Head of caudate nucleus (tissue), 42 donors: ENCODE measurements around the gene POC1B.
"Not testable (repeated sequence)": the region's sequence is repeated elsewhere in the genome, so short reads cannot be mapped to it uniquely, and the experiment has no call there.

ENCODE experiments used
- DNase-seq, 42 donors: peaks; one replicate each; pipeline versions ENCODE4 v3.0.0 to v3.0.0-alpha.2; 2020 to 2021; ENCODE audit warnings: mixed read lengths in 7 of 42
- intact Hi-C: fragments of 100-400 bp; cut with DNase I; formaldehyde crosslinking; loops from one replicate; pipeline ENCODE4 v1.15.0; 2022

POC1B gene

DNA sequence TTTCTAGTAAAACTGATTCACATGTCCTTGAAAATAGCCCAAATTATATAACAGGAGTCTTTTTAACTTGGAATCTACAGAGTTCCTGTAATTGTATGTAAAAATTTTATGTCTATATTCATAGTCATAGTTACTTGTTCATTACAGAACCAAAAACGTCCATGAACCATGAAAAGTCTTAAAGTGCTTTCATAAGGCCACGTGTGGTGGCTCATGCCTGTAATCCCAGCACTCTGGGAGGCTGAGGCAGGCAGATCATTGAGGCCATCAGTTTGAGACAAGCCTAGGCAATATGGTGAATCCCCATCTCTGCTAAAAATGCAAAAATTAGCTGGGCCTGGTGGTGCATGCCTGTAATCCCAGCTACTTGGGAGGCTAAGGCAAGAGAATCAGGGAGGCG lies 49.6 kb downstream of the POC1B start:
- intact Hi-C loops: no loop called here
- no peak for DNase-seq

DNA sequence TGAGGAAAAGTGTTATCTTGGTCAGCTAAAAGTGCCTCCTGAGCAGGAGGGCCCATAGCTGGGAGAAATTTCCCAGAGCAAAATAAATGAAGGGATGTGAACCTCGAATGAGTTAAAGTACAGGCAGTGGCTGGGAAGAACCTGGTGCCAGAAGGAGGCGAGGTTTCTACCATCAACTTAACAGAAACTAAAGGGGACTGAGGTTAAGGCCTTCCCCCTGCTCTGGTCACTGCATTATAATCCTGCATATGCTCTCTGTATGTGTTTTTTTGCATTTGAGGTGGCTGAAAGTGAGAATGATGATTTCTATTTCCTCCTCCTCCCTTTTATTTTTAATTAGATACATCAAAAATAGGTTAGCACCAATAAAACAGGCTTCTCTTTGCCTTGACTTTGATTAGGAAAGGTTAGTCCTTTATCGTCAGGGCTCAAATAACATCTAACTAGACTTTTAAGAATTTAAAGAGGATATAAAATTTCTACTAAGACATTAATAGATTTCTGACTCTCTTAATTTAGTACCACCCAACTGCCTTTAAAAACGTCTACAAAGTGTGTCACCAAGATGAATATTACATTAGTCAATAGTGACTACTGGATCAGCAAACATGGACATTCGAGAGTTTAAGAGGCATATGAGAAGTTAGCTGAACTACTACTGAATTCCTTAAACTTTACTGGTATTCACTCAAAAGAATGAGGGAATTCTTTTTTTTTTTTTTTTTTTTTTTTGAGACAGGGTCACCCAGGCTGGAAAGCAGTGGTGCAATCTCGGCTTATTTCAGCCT lies 50.5 kb downstream of the POC1B start:
- intact Hi-C loops: no loop called here
- DNase-seq: no peak

DNA sequence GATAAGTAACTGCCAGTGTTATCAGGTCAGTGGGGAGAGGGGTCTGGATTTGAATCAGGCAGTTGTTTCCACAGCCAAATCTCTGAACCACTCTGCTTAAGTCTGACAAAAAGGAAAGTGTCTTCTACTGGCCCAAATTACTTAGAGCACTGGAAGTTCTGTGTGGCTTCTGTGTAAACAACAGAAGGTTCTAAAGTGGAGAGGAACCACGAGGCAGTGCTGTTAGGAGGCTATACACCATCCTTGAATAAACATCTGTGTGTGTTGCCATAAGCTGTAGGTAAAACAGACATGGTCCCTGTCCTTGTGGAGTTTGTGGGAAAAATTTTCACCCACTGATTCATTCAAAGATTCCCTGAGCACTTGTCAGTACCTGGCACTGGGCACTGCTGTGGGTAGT lies 51.2 kb downstream of the POC1B start:
- no peak for DNase-seq
- intact Hi-C loops: no loop called here

DNA sequence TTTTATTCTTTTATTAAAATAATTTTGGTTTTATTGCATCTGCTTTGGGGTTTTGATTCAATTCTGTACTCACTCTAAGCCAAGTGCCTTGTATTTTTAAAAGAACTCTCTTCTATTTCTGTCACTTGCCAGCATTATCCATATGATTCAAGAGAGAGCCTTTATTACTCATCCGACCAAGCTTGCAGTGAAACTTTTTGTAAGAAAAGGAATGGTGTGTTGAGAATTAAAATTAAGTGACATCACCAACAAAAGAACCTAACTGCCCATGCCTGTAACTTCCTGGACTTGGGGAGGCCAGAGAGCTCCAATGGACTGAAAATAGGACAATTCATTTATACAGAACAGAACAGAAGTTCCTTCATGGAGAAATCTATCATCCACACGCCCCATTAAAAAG lies 53.3 kb downstream of the POC1B start:
- intact Hi-C loops: loop anchor here (2.0 kb wide), 1 partner anchor 52 kb away; the partner anchor contains the start of gene GALNT4
- DNase-seq: peak in 2 of 42 donors; percentile 25 to 62

DNA sequence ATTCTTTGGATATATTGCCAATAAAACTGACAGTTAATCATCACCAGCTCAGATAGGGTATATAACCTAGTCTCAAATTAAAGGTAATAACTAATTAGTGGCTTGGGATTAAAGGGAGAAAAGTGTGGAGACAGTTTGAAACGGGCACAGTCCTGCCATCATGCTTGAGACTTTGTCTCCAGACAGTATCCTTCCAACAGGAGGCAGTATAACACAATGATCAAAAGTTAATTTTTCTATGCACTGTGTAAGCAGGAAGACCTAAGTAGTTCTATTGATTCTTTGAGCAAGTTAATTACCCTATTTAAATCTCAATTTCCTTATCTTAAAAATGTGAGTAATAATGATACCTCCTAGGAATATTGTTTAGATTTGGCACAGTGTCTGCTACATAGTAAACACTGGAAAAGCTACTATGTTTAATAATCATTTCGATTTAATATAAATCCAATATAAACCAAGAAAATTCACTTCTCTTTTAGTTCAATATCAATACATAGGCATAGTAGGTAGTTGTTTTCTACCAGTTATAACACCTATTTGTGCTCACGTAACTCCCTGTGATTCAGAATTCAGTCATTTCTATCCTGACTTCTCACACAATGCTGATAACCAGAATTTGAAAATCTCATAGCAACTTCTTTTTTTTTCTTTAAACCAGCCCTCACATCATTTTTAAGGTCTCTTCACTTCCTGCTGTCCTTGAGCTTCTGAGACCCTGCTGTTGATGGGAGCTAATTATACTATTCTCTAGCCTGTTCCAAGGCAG lies 54.9 kb downstream of the POC1B start:
- DNase-seq: peak in 3 of 42 donors; percentile 13 to 61 (median 26)
- intact Hi-C loops: no loop called here

DNA sequence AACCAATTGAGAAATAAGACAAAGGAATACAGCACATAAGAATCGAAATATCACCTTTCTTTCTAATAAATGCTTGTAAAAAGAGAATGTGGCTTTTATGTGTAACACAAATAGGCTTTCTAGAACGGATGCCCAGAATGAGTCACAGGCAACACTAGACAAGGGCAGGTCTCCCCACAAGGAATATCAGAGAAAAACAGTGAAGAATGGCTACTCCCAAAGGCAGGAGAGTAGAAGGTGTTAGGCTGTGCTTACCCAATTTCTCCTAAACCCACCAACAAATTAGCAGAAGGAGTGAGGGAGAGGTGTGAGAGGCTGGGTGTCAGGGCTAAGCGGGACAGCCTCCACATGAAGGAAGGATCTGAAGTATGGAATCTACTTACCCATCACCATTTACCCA lies 56.5 kb downstream of the POC1B start:
- intact Hi-C loops: no loop called here

DNA sequence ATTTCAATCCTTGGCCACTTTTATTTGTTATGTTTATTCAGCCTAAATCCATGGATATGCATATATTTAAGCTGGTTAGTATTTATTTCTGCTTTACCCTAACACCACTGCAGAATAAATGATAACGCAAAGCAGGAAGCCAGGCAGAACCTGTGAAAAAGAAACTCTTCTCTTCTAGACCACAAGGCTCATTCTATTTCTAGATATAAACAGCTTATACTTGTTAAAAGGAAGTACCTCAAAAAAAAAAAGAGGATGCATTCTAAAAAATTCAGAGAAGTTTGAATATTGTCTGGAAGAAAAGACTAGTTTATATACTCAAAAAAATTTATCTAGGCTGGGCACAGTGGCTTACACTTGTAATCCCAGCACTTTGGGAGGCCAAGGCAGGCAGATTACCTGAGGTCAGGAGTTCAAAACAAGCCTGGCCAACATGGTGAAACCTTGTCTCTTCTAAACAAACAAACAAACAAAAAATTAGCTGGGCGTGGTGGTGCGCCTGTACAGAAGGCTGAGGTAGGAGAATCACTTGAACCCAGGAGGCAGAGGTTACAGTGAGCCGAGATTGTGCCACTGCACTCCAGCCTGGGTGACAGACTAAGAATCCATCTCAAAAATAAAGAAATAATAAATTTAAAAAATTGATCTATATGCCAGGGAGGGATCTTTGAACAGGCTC lies 57.1 kb downstream of the POC1B start:
- intact Hi-C loops: no loop called here
- no peak for DNase-seq

More for the DNA sequence above, 56.5 kb downstream of the POC1B start:
- DNase-seq: no peak

DNA sequence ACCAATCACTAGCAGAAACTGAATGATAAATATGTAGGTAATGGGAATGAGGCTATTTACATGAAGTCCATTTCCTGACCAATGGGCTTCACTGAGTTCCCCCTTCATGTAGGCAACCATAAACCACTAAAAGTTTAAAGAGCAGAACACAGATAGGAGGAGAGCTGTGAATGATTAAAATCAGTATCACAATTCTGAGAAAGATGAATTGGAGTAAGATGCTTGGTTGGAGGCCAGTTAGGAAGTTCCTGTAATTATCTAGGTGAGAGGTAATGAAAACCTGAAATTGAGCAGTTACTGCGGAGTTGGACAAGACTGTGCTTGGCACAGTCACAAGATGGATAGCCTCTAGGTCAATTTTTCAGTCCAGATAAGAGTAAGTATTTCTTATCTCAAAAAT lies 57.8 kb downstream of the POC1B start:
- intact Hi-C loops: no loop called here
- no peak for DNase-seq

DNA sequence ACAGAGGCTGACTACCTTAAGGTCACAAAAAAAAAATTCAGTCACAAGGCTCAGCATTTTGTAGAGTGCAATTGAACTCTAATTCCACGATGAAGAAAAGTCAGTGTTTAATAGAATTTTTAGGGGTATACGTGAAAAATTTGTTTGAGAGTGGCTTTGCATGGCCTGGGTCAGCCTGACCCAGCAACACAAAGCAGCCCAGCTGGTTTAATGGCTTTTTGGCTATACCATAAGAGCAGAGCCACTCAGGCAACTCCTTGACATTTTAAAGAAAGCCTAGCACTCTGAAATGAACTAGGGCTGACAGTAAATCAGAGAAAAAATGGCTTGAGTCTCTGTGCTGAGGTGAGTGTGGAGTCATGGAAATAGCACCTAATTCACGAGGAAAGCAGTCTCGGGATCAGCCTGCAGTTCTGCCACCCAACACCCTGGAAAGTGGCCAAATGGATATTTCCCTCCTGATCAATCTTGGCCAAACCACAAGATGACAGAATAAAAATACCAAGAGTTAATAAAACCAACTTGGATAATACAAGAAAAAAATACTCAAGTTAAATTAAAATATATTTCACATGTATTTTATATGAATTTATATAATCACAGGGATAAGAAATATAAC lies 60.8 kb downstream of the POC1B start:
- intact Hi-C loops: loop anchor here (5.0 kb wide), 2 partner anchors 113 to 413 kb away; partner anchors contain the start of gene DUSP6

DNA sequence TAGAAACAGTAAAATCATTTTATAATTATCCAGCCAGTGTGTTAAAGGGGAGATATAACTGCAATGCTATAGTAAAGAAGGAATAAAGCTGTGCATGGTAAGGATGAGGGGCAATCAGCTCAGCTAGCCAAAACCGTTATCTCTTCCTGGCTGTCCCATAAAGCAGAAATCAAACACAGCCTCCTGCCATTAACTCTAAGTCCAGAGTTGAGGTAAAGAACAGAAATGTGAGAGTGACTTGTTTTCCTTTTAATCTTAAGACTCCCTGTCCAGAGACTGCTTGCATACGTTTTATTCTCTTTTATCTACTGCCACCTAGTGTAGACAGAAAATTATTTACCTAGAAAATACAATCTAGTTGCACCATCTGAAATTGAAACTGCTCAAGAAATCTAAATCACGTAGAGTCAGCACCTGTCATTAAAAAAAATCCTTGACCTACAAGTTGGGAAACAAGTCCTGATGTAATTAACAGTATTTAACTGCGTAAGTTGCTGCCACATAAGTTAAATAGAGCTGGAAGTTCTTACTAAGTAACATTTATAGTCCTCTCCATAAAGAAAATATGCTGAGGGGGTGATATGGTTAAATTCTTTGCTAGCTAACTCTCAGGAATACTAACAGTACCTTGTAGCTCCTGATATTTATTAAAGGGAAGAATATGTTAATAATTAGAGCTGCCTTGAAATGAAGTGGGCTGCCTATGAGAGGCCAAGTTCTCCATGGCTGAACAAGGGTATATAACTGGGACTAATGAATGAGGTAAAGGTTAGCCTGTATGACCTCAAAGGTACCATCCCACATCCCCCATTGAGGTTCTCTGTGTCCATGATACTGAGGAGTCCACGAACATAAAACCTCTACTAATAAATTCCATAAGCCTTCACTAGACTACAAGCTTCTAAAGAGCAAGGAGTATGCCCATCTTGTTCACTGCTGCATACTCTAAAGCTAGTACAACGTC lies 63.9 kb downstream of the POC1B start:
- DNase-seq: no peak
- intact Hi-C loops: loop anchor here (5.0 kb wide), 2 partner anchors 110 to 410 kb away; partner anchors contain the start of gene DUSP6

More for the DNA sequence above, 60.8 kb downstream of the POC1B start:
- DNase-seq: no peak

DNA sequence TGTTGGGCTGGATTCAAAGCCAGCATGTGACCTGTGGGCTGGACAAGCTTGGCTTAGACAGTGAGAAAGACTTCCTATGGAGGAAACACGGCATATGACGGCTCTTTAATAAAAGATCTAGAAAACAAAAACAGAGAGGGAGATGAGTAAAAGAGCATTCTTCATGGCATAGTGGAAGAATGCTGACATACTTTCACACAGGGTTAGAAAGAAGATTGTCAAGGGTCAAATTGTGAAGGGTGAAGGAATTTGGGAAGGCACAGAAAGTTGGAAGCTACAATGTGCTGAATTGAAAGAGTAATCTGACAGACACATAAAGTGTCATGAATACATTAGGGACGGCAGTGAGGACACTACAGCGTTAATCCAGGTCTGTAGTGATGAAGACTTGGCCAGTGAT lies 64.7 kb downstream of the POC1B start:
- no peak for DNase-seq
- intact Hi-C loops: loop anchor here (5.0 kb wide), 2 partner anchors 109 to 409 kb away; partner anchors contain the start of gene DUSP6

DNA sequence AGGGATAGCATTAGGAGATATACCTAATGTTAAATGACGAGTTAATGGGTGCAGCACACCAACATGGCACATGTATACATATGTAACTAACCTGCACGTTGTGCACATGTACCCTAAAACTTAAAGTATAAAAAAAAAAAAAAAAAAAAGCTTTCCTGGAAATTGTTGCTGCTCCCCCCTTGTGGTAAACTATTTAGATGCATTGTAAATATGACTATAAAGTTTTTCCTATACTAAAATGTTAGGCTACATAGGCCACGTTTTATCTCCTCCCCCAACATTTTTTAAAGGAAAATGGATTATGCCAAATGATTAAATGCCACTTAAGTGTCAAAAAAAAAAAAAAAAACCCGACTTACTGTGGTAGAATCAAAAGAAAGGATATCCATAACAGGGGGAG lies 66.6 kb downstream of the POC1B start:
- DNase-seq, intact Hi-C loops: not testable (repeated sequence)

DNA sequence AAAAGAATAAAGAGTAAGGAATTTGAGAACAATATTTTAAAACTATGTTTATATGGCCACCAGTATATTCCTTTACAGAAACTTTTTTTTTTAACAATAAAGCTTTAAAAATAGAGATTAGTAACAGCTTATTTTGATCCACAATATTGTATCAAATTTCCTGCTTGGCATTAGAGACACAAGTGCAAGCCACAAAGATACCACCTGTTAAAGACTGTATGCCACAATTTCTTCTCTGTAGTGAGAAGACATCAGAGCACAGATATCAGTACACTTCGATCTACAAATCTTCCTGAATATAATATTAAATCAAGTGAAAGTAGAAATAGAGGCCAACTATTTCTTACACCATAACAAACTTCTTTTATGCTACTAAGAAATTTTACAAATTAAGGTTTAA lies 69.3 kb downstream of the POC1B start:
- no peak for DNase-seq
- intact Hi-C loops: no loop called here

DNA sequence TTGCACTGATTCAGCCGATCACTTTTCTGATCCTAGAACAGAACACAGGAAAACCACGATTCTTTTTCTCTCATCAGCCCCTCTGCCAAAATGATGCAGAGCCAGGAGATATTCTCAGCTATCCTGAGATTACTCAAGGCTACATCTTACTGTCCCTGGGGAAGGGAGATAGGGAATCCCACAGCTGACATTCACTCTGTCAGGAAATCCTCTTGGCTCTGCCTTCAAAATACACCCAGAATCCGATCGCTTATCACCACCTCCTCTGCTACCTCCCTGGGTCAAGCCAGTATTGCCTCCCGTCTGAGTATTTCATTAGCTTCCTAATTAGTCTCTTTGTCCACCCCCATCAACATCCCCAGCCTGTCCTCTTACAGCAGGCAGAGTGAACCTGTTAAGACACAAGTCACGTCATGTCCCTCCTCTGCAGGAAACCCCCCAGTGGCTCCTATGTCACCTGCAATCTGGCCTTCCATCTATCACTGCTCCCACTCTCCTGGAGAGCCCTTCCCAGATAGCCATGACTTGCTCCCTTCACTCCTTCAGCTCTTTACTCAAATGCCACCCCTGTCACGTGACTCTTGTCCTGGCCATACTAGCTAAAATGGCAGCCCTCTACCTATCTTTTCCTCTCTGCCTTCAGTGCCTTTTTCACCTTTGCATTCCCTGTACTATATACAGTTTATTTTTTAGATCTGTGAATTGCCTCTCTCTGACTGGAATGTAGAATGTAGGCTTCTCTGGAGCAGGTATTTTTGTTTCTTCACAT lies 71.6 kb downstream of the POC1B start:
- intact Hi-C loops: no loop called here

DNA sequence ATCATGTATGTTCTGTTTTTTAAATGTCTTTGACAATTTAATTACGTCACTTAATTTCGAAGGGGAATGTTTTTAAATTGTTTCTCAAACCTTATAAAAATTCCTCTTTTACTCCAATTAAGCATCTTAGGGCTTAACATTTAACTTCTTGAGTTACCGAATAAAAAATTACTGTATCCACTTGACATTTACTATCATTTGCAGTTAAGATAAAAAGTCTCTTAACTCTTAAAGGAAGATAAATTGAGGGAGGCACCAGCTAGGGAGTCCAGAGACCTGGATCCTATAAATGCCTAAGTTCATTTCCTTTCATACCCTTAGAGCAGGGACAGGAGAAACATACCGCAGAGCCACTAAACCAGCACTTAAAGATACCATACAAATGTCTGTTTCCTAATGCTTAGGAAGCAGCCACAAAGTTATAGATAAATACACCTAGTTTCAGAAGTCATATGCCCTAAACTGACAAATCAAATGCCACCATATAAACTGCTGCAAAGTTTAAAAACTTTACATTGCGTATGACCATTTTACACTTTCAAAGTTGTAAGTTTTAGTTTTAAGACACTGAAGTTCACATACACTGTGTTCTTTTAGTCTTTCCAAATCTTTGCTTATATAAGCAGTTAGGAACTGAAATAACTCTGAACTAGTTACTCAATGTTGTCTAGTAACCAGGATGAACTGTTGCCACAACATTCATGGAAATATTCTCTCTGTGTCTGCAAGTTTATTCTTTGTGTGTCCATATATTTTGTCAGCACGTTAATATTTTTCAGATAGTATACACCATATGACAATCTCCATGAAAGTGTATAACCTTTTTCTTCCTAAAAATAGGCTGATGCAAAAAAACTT lies 72.5 kb downstream of the POC1B start:
- DNase-seq: no peak
- intact Hi-C loops: no loop called here

More for the DNA sequence above, 71.6 kb downstream of the POC1B start:
- DNase-seq: no peak

DNA sequence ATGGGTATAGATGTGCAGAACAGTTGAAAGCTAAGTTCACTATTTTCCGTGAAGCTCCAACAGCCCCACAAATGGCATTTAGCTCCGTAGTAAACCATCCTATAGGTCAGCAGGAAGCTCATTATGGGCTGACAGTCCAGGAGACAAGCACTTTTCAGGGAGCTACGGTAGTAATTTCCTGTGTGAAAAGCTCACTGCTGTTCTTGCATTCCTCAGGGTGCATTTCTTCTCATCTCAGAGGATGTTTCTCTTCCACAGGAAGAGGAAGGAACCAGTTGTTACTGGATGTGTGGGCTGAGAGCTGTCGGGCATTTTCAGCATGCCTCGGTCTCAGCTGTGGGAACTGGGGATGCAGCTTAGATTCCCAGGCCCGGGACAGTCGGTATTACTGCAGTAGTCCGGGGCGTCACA lies 74.0 kb downstream of the POC1B start:
- DNase-seq: peak in 1 of 42 donors; percentile 17
- intact Hi-C loops: no loop called here
